Mammary epithelial cell (primary cell): Measurements from ENCODE around the gene CACNA2D1.

Source experiments
- EZH2 ChIP-seq: IDR thresholded peaks from 2 replicates; pipeline ENCODE4 v1.6.1; 2012; ENCODE audit warnings: low read length, inconsistent platforms, borderline replicate concordance
- TF ChIP-seq, protein P1 (sequence below), 2 donors: IDR thresholded peaks in 1 of 2; conservative IDR thresholded peaks in 1 of 2; 2 replicates each; pipeline ENCODE4 v1.5.1; 2011 to 2012; ENCODE audit warnings: inconsistent platforms in 2 of 2, low read length in 2 of 2, mild to moderate bottlenecking in 2 of 2, control low read depth in 1 of 2, low read depth in 1 of 2; ENCODE audit not compliant: insufficient read depth in 1 of 2; ENCODE audit errors: extremely low read depth in 1 of 2

DNA sequence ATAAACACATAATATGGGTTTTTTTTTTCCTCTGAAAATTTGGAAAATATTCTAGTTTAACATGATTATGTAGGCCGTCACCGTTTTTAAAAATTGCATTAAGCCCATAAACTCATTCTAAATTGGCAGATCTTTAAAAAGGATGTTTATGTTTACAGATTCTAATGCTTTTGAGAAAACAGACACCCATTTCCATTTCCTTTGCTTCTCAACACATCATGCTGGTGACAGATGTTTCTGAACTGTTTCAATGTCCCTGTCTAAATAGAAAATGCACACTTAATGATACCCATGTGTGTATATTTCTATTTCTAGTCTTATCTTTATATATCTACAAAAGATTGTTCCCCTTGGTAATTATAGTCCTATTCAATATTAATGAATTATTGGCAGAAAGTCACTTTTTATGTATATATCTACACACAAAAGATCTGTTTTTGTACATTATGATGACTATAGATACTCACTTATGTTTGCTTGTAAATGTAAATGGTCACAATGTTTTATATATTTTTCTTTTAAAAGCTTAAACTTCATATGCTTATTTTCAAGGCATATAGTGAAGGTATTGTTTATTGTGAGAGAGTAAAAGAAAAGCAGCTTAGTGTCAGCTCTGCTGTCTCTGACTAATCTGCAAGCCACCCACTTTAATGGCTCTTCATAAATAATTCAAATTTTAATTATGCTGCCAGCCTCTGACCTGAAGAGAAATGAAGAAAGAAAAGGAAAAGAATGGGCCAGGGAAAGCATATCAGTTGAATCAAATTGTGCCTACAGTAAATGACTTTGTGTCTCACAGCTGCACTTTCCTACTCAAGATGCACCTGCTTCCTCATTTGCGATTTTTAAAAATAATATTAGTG, 179.4 kb downstream of the CACNA2D1 start:
- TF ChIP-seq, protein P1, sequence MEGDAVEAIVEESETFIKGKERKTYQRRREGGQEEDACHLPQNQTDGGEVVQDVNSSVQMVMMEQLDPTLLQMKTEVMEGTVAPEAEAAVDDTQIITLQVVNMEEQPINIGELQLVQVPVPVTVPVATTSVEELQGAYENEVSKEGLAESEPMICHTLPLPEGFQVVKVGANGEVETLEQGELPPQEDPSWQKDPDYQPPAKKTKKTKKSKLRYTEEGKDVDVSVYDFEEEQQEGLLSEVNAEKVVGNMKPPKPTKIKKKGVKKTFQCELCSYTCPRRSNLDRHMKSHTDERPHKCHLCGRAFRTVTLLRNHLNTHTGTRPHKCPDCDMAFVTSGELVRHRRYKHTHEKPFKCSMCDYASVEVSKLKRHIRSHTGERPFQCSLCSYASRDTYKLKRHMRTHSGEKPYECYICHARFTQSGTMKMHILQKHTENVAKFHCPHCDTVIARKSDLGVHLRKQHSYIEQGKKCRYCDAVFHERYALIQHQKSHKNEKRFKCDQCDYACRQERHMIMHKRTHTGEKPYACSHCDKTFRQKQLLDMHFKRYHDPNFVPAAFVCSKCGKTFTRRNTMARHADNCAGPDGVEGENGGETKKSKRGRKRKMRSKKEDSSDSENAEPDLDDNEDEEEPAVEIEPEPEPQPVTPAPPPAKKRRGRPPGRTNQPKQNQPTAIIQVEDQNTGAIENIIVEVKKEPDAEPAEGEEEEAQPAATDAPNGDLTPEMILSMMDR (conservative IDR thresholded peaks at IDR 0.05 in 1 of 2, IDR thresholded peaks at IDR 0.05 in 1 of 2; ENCODE audit: extremely low read depth in 1 of 2, insufficient read depth in 1 of 2, low read depth in 1 of 2, low read length in 2 of 2), result no peak
- no peak for TF ChIP-seq EZH2
